ENCODE data around the gene GAS6. TPM values are rescaled to one million over a fixed set of nuclear protein-coding genes. Genes with fewer than 3 reads are reported as not detected.
"Not testable (repeated sequence)": the region's sequence is repeated elsewhere in the genome, so short reads cannot be mapped to it uniquely, and the experiment has no call there.

The GAS6 gene
- total RNA-seq, 4 donors from 2014 or later: 128 to 287 (median 199) TPM

- no peaks in the 10 kb centered on the region for H3K27me3 ChIP-seq
- no peak overlapping the region for H3K27ac ChIP-seq
- H3K9me3 ChIP-seq: no peaks in the 10 kb centered on the region
- intact Hi-C loops (cut with DNase I; ENCODE audit: low total_unique reads): no loop called here
- DNase-seq: no peak
- TF ChIP-seq CTCF (IDR thresholded peaks at IDR 0.05): no peak
- TF ChIP-seq POLR2A (IDR thresholded peaks at IDR 0.05): no peak
- H3K36me3 ChIP-seq: no peaks in the 10 kb centered on the region
- no peaks in the 10 kb centered on the region for H3K4me1 ChIP-seq
- no peak overlapping the region for H3K4me3 ChIP-seq
These were observed 5.4 kb upstream of the GAS6 start for GRCh38 chr13:113869263-113869662.

GRCh38 chr13:113867913-113868312, 4.0 kb upstream of the GAS6 start:
- H3K27me3 ChIP-seq; DNase-seq; H3K27ac ChIP-seq; H3K36me3 ChIP-seq; H3K4me3 ChIP-seq; H3K9me3 ChIP-seq; H3K4me1 ChIP-seq; intact Hi-C loops (cut with DNase I; ENCODE audit: low total_unique reads): not testable (repeated sequence)

- no peak overlapping the region for H3K4me3 ChIP-seq
- peaks cover 0 to 10% of the 10 kb centered on the region in 2 donors for H3K4me1 ChIP-seq
- H3K27me3 ChIP-seq: no peaks in the 10 kb centered on the region
- H3K27ac ChIP-seq: peak overlapping the region in 1 of 2 donors; percentile 97
- intact Hi-C loops (cut with DNase I; ENCODE audit: low total_unique reads): no loop called here
- TF ChIP-seq CTCF (IDR thresholded peaks at IDR 0.05) (no peak), POLR2A (IDR thresholded peaks at IDR 0.05) (no peak)
- H3K9me3 ChIP-seq: no peaks in the 10 kb centered on the region
- DNase-seq: no peak
- no peaks in the 10 kb centered on the region for H3K36me3 ChIP-seq
These were observed 1.6 kb upstream of the GAS6 start for GRCh38 chr13:113865427-113865826.

GRCh38 chr13:113864273-113864890, 506 bp upstream of the GAS6 start:
- Histone ChIP-seq H3K4me3 (peak overlapping the region; percentile 38 to 80), H3K27me3 (no peaks in the 10 kb centered on the region), H3K9me3 (no peaks in the 10 kb centered on the region), H3K27ac (peak overlapping the region; percentile 87 to 97), H3K4me1 (peaks cover 0 to 17% of the 10 kb centered on the region in 2 donors), H3K36me3 (no peaks in the 10 kb centered on the region)
- intact Hi-C loops (cut with DNase I; ENCODE audit: low total_unique reads): no loop called here
- DNase-seq: peak in 1 of 2 donors; percentile 25
- TF ChIP-seq POLR2A (IDR thresholded peaks at IDR 0.05) (no peak), CTCF (IDR thresholded peaks at IDR 0.05) (no peak)

- peak overlapping the region; percentile 87 to 97 for H3K27ac ChIP-seq
- H3K9me3 ChIP-seq: no peaks in the 10 kb centered on the region
- H3K27me3 ChIP-seq: no peaks in the 10 kb centered on the region
- peak overlapping the region; percentile 38 to 80 for H3K4me3 ChIP-seq
- H3K4me1 ChIP-seq: peaks cover 0 to 17% of the 10 kb centered on the region in 2 donors
- TF ChIP-seq CTCF (IDR thresholded peaks at IDR 0.05): no peak
- no peak for TF ChIP-seq POLR2A (IDR thresholded peaks at IDR 0.05)
- no peaks in the 10 kb centered on the region for H3K36me3 ChIP-seq
- DNase-seq: peak in 1 of 2 donors; percentile 59
- intact Hi-C loops (cut with DNase I; ENCODE audit: low total_unique reads): no loop called here
These were observed 849 bp downstream of the GAS6 start for GRCh38 chr13:113862931-113863523.

All from uterus (tissue), 4 donors.